Cortex of kidney (tissue), 1 donor: ENCODE results near the gene RRP1B.

Source experiments
- DNase-seq: peaks from one replicate; lab custom pipeline; 2025; lab: John Stamatoyannopoulos, UW

Gene RRP1B

GRCh38 chr21:43744725-43745124, 85.4 kb downstream of the RRP1B start:
- no peak for DNase-seq
